Uterus (tissue), 4 donors: ENCODE results near the gene ADGRG6. TPM values are rescaled to one million over a fixed set of nuclear protein-coding genes. Genes with fewer than 3 reads are reported as not detected.

ENCODE experiments used
- DNase-seq, 2 donors: peaks; one replicate each; pipeline ENCODE4 v3.0.0-alpha.2; 2019 to 2020
- H3K27ac ChIP-seq, 2 donors: fragments of 200-600 bp; sonication (generic); 1 replicate in 1 of 2; 2 replicates in 1 of 2; pipeline ENCODE4 v1.5.1; 2016 to 2018
- H3K27me3 ChIP-seq, 2 donors: fragments of 200-600 bp; sonication (generic); one replicate each; pipeline ENCODE4 v1.5.1; 2018 to 2019; ENCODE audit warnings: control low read depth in 1 of 2
- H3K36me3 ChIP-seq, 2 donors: fragments of 200-600 bp; sonication (generic); one replicate each; pipeline ENCODE4 v1.5.1; 2019; ENCODE audit warnings: control low read depth in 1 of 2
- H3K4me1 ChIP-seq, 2 donors: fragments of 200-600 bp; sonication (generic); one replicate each; pipeline ENCODE4 v1.5.1; 2018 to 2019; ENCODE audit warnings: control low read depth in 1 of 2
- H3K4me3 ChIP-seq, 2 donors: fragments of 200-600 bp; sonication (generic); 1 replicate in 1 of 2; 2 replicates in 1 of 2; pipeline ENCODE4 v1.5.1; 2018 to 2019; ENCODE audit warnings: mild to moderate bottlenecking in 1 of 2
- H3K9me3 ChIP-seq, 2 donors: fragments of 200-600 bp; sonication (generic); one replicate each; pipeline ENCODE4 v1.5.1; 2019; ENCODE audit warnings: control low read depth in 1 of 2
- CTCF ChIP-seq, 4 experiments: fragments of 200-600 bp in 2 of 4; fragments of 450-650 bp in 2 of 4; sonication (generic) in 2 of 4; IDR thresholded peaks; one replicate each; pipeline ENCODE4 v1.5.1; 2016 to 2019; ENCODE audit warnings: antibody characterized with exemption in 4 of 4, mild to moderate bottlenecking in 2 of 4, moderate library complexity in 1 of 4
- POLR2A ChIP-seq, 2 donors: fragments of 450-650 bp; IDR thresholded peaks; one replicate each; pipeline ENCODE4 v1.6.1; 2016; ENCODE audit warnings: antibody characterized with exemption in 2 of 2, mild to moderate bottlenecking in 1 of 2, moderate library complexity in 1 of 2
- intact Hi-C: fragments of 100-400 bp; cut with DNase I; formaldehyde crosslinking; loops from one replicate; pipeline ENCODE4 v1.15.1; 2023; ENCODE audit warnings: low total_unique reads
- total RNA-seq, 4 donors: library from RNA; depleted of rRNA in 3 of 4; stranded (reverse); fragments of >200 nt in 3 of 4; gene quantifications; one replicate each; pipeline versions ENCODE4 v1.1.0 to v1.2.4, GENCODE V29; 2014 to 2023
- donor health status: DM: yes; HTN: yes; CAD: no.

The ADGRG6 gene
- total RNA-seq, 4 donors from 2014 or later = 3.6 to 23.8 (median 9.5) TPM

- H3K27me3 ChIP-seq = no peaks in the 10 kb centered on the region
- intact Hi-C loops = no loop called here
- H3K9me3 ChIP-seq = no peaks in the 10 kb centered on the region
- DNase-seq = no peak
- H3K4me3 ChIP-seq = no peak overlapping the region
- TF ChIP-seq POLR2A (IDR thresholded peaks at IDR 0.05) (no peak), CTCF (IDR thresholded peaks at IDR 0.05) (no peak)
- no peak overlapping the region for H3K27ac ChIP-seq
- no peaks in the 10 kb centered on the region for H3K36me3 ChIP-seq
- no peaks in the 10 kb centered on the region for H3K4me1 ChIP-seq
These were observed 7.1 kb upstream of the ADGRG6 start for GRCh38 chr6:142294679-142295078.

GRCh38 chr6:142296975-142297604 lies 4.7 kb upstream of the ADGRG6 start:
- no peaks in the 10 kb centered on the region for H3K9me3 ChIP-seq
- H3K36me3 ChIP-seq = no peaks in the 10 kb centered on the region
- DNase-seq = no peak
- H3K4me3 ChIP-seq = no peak overlapping the region
- no peak overlapping the region for H3K27ac ChIP-seq
- no peaks in the 10 kb centered on the region for H3K27me3 ChIP-seq
- intact Hi-C loops = no loop called here
- TF ChIP-seq POLR2A (IDR thresholded peaks at IDR 0.05) = no peak
- TF ChIP-seq CTCF (IDR thresholded peaks at IDR 0.05) = no peak
- peaks cover 0 to 5% of the 10 kb centered on the region in 2 donors for H3K4me1 ChIP-seq

GRCh38 chr6:142297605-142297995 lies 4.2 kb upstream of the ADGRG6 start:
- no peak for TF ChIP-seq CTCF (IDR thresholded peaks at IDR 0.05)
- TF ChIP-seq POLR2A (IDR thresholded peaks at IDR 0.05) = no peak
- DNase-seq = no peak
- Histone ChIP-seq H3K36me3 (no peaks in the 10 kb centered on the region), H3K27me3 (no peaks in the 10 kb centered on the region), H3K4me1 (peaks cover 0 to 5% of the 10 kb centered on the region in 2 donors), H3K4me3 (no peak overlapping the region), H3K9me3 (no peaks in the 10 kb centered on the region), H3K27ac (no peak overlapping the region)
- intact Hi-C loops = no loop called here

- no peaks in the 10 kb centered on the region for H3K9me3 ChIP-seq
- H3K4me1 ChIP-seq = peaks cover 0 to 5% of the 10 kb centered on the region in 2 donors
- no peaks in the 10 kb centered on the region for H3K36me3 ChIP-seq
- TF ChIP-seq CTCF (IDR thresholded peaks at IDR 0.05) (no peak), POLR2A (IDR thresholded peaks at IDR 0.05) (no peak)
- no peak for DNase-seq
- intact Hi-C loops = no loop called here
- H3K27me3 ChIP-seq = no peaks in the 10 kb centered on the region
- no peak overlapping the region for H3K4me3 ChIP-seq
- no peak overlapping the region for H3K27ac ChIP-seq
These were observed 3.6 kb upstream of the ADGRG6 start for GRCh38 chr6:142297996-142298753.

- TF ChIP-seq CTCF (IDR thresholded peaks at IDR 0.05) (no peak), POLR2A (IDR thresholded peaks at IDR 0.05) (no peak)
- Histone ChIP-seq H3K27me3 (no peaks in the 10 kb centered on the region), H3K36me3 (no peaks in the 10 kb centered on the region), H3K4me3 (no peak overlapping the region), H3K4me1 (peaks cover 0 to 5% of the 10 kb centered on the region in 2 donors), H3K9me3 (no peaks in the 10 kb centered on the region), H3K27ac (no peak overlapping the region)
- intact Hi-C loops = no loop called here
- DNase-seq = no peak
These were observed 1.5 kb upstream of the ADGRG6 start for GRCh38 chr6:142300302-142300701.
